Renal cortical epithelial cell (primary cell): ENCODE data around the gene CACNA1B. TPM values are rescaled to one million over a fixed set of nuclear protein-coding genes. Genes with fewer than 3 reads are reported as not detected.

Experiments
- DNase-seq: peaks from one replicate; pipeline ENCODE4 v3.0.0-alpha.2; 2011; ENCODE audit warnings: low read depth
- total RNA-seq: library from RNA; depleted of rRNA; stranded (reverse); fragments of >200 nt; gene quantifications from 2 replicates; pipeline ENCODE4 v1.2.3, GENCODE V29; 2014

The CACNA1B gene
- total RNA-seq, 1 donor from 2014 or later = 0.05 TPM

DNA sequence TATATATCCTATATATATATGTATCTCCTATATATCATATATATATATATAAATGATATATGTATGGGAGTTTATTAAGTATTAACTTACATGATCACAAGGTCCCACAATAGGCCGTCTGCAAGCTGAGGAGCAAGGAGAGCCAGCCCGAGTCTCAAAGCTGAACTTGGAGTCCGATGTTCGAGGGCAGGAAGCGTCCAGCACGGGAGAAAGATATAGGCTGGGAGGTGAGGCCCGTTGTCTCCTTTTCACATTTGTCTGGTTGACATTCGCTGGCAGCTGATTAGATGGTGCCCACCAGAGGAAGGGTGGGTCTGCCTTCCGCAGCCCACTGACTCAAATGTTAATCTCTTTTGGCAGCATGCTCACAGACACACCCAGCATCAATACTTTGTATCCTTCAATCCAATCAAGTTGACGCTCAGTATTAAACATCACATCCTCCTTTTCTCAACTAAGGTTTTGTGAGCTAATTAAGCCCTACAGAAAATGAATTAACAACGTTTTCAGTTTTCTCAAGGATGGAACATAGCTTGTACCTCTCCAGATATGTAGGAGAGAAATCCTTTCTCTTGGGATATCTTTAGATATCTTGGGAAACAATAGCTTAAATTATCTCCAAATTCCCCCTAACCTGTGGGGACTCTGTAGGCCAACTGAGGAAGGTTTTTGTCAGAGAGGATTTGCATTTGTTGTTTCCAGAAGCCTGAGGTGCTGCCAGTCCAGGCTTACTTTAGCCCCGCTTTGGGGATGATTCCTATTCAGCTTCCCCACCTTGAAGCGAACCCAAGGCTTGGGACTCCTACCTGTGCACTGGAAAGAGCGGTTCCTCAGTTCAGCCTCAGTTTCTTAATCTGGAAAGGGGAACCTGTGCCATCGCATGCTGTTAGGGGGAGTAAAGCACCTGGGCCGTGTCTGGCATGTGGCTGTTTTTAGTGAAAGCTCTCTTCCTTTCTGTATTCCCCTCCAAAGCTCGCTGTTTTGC is 163.2 kb downstream of the CACNA1B start:
- no peak for DNase-seq

- DNase-seq = no peak
Observed at GRCh38 chr9:138042146-138042545, 164.6 kb downstream of the CACNA1B start.

DNA sequence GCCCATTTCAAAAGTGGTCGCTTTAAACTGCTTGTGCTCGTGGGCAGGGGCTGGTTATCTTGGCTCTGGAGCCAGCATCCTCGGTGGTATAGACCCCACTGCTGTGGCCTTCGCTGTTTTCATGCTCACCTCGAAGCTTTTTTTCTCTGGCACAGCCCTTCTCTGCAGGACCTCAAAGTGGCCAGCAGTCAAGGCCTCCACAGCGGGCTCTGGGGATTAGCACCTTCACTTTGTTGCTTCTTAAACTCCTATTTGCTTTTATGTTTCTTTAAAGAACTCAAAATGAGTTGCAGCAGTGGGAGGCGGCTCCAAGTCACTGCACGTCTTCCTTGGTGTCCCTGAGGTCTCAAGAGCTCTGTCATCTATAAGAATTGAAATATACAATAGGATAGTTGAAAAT is 165.1 kb downstream of the CACNA1B start:
- no peak for DNase-seq

- no peak for DNase-seq
Observed at GRCh38 chr9:138043061-138043410, 165.5 kb downstream of the CACNA1B start.

DNA sequence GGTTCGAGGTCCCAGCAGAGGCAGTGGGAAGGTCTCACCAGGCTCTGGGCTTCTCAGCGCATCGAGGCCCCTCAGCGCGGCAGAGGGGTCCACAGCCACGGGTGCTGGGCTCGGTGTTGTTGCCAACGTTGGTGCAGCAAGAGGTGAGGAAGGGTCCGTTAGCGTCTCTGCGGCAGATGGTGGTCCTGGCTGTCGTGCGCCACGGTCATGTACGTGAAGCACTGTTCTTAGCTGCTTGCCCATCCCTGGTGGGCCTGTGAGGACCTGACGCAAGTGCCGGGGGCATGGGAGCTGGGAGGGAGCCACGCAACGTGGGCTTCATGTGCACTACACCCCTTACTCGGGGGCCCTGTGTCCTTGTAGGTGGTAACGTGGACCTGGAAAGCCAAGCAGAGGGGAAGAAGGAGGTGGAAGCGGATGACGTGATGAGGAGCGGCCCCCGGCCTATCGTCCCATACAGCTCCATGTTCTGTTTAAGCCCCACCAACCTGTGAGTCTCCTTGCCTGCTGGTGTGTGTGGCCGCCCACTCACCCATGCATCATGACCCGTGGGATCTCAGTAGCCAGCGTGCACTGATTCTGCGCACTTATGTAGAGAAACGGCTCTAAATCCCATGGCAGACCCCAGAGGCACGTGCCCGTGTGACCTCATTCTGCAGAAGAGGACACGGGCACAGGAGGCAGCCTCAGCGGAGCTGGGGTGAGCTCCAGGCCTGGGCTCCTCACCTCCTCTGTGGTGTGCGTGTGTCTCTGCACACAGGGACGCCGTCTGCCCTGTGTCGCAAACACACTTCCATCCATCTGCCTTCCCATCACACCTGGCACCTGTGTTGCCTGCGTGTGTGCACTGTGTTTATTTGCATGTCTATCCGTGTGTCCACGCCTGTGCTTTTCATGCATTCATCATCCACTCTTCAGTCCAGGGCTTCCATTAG is 166.1 kb downstream of the CACNA1B start:
- DNase-seq = no peak

- DNase-seq = no peak
Observed at GRCh38 chr9:138044485-138045383, 167.2 kb downstream of the CACNA1B start.

- no peak for DNase-seq
Observed at GRCh38 chr9:138045541-138046490, 168.2 kb downstream of the CACNA1B start.

DNA sequence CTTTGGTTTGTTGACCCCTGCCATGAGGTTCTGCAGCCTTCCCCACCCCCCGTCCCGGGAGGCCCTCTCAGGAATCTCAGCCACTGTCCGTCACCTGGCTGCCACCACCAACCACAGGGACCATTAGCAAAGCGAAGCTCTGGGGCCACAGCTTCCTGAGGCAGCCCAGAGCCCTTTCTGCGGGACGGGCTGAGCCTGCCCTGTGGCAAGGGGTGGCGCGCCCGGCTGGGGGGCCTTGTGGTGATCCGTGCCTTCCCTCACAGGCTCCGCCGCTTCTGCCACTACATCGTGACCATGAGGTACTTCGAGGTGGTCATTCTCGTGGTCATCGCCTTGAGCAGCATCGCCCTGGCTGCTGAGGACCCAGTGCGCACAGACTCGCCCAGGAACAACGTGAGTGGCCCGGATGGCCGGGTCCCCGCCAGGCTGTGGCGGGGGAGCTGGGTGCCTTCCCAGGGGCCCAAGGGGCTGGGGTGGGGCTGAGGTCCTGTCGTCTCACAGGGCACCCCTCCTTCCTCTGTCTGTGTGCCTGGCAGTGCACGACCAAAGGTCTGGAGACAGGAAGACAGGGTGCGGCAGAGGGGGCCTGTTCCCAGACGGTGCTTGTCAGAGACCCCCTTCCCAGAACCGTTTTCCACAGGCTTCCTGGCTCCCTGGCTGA is 169.2 kb downstream of the CACNA1B start:
- no peak for DNase-seq

GRCh38 chr9:138047469-138048040 is 170.0 kb downstream of the CACNA1B start:
- DNase-seq = no peak

- DNase-seq = no peak
Observed at GRCh38 chr9:138048184-138048583, 170.6 kb downstream of the CACNA1B start.

DNA sequence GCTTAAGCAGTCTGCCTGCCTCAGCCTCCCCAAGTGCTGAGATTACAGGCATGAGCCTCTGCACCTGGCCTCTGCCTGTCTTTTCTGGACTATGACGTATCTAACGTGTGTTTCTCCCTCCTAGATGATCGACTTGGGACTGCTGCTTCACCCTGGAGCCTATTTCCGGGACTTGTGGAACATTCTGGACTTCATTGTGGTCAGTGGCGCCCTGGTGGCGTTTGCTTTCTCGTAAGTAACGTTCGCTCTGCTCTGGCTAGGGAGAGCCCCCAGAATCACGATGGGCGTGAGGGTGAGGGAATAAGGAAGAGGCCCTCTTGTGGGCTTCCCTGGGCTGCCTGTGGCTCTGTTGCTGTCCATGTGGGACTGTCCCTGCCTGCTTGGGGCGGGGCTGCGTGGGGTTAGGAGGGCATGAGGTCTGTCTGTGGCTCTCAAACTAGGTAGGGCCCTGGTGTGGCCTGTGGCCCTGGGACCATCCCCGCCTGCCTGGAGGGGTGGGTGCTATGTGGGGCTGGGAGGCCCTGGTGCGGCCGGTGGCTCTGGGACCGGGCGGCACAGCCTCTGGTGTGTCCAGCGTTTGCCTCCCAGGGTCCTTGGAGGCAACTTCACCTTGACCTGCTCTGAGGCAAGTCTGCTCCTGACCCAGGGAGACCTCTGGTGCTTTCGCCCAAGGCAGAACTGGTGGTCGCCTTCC is 171.7 kb downstream of the CACNA1B start:
- no peak for DNase-seq

DNA sequence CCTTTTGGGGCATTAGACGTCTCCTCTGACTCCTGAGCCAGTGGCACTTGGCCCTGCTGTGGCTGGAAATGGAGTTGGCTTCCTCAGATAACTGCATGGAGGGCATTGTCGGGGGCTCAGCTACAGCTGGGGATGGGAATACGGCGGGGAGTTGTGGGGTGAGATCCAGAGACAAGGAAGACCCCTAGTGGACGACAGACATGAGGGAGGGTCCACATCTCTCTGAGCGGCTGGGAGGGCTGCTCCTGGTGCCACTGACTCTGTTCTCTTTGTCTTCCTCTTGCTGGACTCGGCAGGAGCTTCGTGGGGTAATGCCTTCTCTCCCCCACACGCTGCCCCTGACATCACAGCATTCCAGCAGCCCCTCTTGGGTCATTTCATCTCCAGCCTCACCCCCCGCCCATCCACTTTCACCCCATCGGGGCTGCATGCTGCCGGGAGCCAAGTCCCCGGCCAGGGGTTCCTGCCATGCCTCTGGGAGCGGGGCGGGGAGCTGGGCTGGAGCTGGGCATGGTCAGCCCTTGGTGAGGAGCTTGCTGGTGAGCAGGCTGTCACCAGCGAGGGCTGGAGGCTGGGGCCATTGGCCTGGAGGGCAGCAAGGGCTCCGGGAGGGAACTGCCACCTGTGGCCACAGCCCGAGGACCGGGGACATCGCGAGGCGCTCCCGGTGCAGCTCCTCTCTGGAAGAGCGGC is 172.3 kb downstream of the CACNA1B start:
- no peak for DNase-seq

DNA sequence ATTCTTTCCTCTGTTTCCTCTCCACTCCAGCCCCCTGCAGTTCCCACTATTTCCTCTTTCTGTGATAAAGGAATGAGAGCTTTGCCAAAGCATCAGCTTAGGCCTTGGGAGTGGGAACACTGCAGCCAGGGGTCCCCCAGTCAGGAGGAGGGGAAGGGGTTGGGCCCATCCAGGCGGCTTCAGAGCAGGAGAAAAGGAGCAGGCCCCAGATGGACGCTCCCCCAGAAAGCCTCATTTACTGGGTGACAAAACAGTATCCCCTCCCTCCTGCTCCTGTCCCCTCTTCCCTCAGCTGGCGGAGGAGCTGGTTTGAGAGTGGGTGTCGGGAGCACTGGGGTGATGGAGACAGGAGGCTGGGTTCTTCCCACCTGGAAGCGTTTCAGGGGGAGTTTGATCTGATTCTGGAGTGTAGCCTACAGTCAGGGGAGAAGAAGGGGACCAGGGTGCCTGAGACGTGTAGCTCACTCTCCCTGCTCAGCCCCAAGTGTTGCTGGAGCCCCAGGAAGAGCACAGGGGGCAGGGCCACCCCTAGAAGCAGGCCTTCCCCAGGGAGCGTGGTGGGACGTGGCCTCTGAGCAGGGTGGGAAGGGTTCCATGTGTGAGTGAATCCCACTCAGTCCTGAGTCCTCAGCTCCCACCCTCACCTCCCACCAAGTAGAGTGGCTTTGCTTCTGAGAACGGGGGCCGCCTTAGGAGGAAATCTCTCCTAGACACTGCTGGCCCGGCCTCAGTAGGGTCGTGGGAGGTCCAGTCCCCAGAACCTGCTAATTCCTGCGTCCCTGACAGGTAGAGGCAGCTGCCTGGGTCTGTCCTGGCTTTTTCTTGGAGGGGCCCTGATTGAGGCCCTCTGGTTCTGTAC is 173.1 kb downstream of the CACNA1B start:
- DNase-seq = no peak

DNA sequence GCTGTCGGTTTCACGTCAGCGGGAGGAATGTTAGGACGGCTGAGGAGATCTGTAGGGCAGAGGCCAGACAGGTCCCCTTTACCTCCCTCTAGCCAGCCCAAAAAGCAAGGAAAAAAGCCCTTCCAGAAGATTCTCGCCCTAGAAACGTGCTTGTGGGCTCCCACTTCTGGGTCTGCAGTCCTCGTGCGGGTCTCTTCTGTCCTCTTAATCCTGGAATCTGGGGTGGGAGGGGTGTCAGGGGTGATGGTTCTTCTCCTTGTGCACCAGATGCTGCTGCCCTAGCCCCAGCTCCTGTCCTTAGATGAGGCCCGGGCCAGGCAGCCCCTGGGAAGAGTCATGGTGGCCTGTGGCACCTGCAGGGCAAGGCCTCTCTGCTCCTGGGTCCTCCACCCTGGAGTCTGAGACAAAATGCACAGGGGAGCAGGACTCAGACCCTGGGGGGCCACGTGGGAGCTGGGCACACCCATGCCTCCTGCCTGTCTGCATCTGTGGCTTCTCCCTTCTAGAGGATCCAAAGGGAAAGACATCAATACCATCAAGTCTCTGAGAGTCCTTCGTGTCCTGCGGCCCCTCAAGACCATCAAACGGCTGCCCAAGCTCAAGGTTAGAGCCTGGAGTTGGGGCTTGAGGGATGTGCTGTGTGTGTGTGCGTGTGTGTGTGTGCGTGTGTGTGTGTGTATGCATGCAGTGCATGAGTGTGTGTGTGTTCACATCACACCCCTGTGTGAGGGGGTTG is 174.2 kb downstream of the CACNA1B start:
- DNase-seq = no peak

DNA sequence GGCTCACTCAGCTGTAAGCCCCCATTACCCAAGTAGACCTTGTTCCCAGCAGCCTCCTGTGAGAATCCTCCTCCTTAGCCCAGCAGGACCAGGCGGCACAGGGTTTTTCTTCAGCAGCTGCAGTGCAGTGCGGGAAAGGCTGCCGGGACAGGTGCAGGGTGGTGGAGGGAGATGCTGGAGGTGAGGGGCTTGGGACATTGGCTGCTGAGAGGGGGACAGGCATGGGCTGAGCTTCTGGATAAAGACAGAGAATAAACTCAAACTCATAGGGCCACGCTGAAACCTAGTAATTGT is 174.7 kb downstream of the CACNA1B start:
- DNase-seq = no peak

- DNase-seq = no peak
Observed at GRCh38 chr9:138052635-138053320, 175.2 kb downstream of the CACNA1B start.
